Activated CD4-positive, alpha-beta T cell treated with anti-CD3 and anti-CD28 coated beads for 24 hours (primary cell): ENCODE measurements around the gene RASAL3.
"Not testable (repeated sequence)": the region's sequence is repeated elsewhere in the genome, so short reads cannot be mapped to it uniquely, and the experiment has no call there.

Experiments used
- DNase-seq, 2 donors: peaks; one replicate each; pipeline ENCODE4 v3.0.0-alpha.2; 2020; ENCODE audit warnings: low read depth in 2 of 2

The RASAL3 gene

DNA sequence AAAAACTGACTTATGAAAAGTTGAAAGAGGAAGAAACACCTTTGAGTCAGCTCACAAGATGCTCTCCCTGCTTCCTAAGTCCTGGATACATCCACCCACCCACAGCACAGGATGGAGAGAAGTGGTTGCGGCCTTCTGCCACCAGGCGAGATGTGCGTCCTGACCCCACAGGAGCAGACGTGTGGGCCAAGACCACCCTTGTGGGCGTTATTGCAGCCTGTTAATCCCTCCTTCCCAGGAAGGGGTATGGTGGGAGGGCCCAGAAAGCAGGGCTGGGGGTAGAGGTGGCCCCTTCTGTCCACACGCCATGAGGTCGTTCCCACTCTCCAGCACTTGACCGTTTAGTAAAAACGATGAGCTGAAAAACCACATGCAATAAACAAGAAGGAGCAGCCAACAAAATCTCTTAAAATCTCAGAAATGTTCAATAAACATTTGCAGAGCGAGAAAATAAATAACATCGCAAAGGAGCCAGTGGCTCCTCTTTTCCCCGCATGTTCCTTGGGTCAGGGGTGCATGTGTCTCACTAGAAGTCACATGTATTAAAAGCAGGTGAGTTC is 43.1 kb downstream of the RASAL3 start:
- DNase-seq, result no peak

DNA sequence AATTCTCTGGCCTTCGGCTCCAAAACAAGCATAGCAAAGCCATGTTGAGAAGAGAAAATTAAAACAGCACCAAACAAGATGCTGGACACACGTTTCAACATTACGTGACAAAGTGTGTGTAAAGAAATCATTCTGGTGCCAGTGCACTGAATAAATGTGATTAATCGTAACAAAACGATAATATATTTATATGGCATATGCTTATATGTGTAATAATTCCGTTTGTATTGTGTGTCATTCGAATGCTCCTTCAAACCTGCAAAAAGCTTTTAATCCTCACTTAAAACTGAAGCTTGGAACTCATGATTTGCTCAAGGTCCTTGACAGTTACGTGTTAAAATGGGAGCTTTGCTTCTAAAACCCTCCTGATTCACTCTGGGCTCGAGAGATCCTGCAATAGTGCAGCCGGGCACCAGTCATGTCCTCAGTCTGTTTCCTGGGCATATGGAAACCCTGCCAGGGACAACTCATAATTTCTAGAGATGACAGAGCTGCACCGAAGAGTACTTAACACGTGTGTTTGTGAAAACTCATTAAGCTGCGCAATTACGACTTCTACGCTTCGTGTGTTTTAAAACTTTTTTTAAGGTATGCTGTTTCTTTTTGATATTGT is 44.8 kb downstream of the RASAL3 start:
- DNase-seq, result no peak

DNA sequence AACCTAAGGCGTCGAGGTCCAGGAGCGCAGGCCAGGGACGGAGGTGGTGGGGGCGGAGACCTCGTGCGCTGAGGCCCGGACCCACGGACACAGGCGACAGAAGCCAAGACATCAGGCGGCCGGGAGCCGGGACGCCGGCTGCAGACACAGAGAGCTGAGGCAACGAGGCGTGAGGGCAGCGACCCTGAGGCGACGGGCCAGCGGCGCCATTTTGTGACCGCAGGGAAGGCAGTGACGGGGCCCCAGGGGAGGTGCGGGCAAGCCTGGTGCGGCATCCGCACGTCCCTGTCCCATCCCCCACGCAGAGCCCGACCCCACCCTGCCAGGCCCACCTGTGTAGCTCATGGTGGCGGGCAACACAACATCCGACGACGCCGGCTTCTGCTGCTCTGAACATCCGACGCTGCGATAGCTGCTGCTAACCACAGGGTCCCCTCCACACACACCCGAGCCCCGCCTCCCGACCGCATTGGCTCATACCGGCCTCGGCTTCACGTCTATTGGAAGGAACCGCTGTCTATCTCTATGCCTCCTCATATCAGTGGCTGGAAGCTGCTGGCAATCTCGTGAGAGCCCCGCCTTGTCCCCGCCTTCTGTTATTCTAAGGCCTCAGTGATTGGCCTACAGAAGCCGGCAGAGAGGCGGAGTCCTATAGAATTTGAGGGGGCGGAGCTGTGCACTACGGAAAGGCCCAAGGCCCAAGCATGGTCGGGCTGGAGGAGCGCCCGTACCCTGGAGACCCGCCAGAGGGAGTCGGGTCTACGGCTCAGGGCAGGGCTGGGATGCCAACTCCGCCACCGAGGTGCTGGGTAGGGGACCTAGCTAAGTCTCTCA is 45.5 kb downstream of the RASAL3 start, which contains the start of gene AKAP8L:
AKAP8L (minus strand) TSS at position 410 of the 834 bp plus-strand sequence; CDS start at position 345, 65 bp downstream.
- DNase-seq, result peak; percentile 96 to 98

DNA sequence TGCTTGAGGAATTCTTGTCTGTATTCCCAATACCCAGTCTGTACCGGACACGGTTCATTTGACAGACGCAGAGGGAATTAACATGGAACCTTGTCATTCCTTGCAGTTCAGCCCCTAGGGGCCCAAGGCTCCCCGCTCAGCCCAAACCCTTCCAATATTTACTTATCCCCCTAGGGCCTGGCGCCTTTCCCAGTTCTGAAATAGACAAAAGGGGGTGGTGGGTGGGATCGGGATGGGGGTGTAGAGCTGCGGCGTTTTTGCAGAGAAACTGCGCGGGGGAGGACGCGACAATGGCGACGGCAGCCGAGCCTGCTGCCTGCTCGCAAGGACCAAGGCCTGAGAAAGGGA is 46.1 kb downstream of the RASAL3 start:
- no peak for DNase-seq

DNA sequence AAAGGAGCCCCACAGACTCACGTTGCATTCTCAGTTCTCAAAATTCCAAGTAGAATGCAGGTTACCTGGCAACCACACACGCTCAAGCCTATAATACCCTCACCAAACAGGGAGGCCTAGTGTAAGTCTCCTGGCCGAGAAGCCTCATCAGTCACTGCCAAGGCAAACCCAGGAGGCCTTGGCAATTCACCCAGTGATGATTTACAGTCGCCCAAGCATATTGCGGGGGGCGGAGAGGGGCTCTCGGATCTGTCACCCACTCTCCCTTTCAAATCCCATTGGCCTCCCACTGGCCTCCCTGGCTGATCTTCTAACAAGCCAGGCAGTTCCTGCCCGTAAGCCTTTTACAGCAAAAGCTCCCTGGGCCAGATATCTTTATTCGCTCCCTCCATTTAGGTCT is 46.6 kb downstream of the RASAL3 start:
- DNase-seq, result no peak

DNA sequence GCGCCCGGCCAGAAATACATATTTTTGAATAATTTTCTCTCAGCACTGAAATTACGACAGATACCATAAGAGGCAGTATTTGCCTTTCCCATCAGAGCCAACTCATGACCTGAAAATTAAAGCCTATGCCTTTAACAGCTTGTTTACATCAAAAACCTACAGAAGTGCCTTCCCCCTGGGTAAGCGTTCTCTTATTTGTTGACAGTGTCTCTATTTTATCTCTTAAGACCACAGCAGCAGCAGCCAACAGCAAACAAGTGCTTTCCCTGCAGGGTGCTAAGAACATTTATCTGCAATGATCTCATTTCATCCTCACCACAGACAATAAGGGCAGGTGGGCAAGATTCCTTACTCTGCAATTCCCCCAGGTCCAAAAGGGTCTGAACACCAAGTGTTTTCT is 51.5 kb downstream of the RASAL3 start:
- DNase-seq, result no peak

DNA sequence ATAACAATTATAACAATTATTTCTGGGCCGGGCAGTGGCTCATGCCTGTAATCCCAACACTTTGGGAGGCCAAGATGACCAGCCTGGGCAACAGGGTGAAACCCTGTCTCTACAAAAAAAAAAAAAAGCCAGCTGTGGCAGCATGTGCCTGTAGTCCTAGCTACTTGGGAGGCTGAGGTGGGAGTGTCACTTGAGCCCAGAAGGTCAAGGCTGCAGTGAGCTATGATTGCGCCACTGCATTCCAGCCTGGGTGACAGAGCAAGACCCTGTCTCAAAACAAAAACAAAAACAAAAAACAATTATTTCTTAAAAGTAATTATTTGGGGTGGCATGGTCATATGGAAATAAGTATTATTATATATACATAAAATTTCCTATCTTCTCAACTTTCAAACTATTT is 53.0 kb downstream of the RASAL3 start:
- not testable (repeated sequence) for DNase-seq

DNA sequence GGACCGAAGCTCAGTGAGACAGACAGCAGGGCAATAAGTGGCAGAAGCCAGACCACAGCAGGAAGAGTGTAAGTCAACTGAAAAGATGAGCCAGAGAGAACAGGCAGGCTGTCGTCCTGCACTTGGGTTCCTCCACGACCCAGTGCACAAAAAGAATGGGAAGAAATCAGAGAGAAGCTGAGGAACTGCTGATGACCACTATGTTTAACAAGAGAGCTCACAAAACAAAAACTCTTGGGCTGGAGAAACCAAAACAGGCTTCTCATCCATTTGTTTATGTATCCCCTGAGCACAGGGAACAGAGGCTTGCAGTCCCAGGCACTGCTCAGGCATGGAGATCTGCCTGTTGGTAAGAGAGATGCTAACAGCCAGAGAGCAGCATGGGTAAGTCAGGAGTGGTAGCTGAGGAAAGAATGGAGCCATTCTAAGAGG is 59.5 kb downstream of the RASAL3 start:
- no peak for DNase-seq

DNA sequence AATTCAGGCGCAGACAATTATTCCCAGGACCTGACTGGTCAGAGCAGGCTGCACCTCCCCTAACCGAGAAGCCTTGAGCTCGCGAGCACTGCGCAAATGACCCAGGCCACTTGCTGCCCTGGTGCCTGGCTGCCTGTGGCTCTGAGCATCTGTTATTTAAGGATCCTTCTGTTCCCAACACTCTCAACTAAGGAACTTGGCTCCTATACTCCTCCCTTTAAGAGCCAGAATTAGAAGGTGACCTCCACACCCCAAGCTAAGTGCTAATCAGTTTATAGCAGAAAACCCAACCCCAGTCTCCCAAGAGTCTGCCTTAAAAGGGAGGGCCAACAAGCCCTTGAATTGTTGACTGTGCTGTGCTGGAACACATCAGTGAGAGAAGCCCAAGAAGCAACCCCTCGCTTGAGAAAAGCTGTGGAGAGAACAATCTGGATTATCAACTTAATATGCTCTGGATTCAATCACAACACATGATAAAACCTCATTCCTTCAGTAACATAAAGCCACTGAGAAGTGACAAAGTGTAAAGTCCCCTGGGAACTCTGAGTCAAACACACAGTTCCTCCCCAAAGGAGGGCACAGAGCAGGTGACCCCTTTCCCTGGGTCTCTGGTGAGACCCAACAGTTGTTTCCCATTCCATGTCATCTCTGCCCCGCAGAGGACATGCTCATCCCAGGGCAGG is 60.1 kb downstream of the RASAL3 start:
- no peak for DNase-seq

DNA sequence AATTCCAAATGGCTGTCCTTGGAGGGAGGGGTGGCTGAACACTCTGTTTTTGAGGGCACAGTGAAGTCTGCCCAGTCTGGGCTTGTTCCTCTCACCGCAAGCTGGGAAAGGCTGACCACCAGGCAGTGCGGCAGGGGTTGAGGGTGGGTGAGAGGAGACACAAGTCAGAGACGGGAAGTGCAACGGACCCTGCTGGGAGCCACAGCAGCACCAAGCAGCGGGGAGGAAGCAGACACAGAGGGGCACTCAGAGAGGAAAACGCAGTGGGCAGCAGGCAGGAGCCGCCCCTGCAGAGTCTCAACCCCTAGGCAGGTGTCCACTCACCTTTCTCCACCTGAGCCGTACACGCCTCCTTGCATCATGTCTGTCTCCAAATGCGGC is 61.2 kb downstream of the RASAL3 start:
- DNase-seq, result no peak

DNA sequence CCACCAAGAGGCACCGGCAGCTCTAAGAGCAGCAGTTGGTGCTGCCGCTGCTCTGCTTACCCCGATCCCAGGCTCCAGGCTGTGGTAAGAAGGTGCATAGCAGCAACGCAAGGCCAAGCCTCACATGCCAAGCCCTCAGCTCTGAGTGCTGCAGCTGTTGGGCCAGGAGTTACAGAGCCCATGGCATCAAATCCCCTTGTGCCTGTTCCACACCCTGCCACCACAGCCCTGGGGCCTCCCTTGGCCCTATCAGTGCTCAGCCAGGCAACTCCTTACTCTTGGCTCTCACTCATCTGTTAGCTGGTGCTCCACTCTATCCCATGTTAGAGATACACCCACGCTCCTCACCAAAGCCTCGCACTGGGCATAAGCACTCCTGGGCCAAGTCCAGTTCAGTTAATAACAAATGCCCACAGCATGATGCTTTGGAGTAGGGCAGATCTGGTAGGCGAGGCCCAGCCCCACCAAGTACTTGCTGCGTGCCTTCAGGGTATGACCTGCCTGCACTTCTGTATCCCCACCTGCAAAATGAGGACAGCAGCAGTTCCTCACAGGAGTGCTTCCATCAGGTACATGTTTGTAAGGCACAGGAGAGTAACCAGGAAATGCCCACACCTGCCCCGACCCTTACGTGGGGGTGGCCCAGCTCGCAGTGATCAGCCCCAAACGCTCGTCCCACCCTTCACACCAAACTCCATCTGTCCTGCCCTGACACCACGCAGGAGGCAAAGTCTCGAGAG is 61.8 kb downstream of the RASAL3 start:
- no peak for DNase-seq
